GM12873 (cell line): ENCODE measurements around the gene CERS6.

ENCODE experiments used
- CTCF ChIP-seq: IDR thresholded peaks from 2 replicates; pipeline ENCODE4 v1.5.1; 2012; ENCODE audit warnings: low read depth, mild to moderate bottlenecking, moderate library complexity, low read length, control low read depth; ENCODE audit not compliant: insufficient read depth; ENCODE audit errors: missing control alignments

The CERS6 gene

DNA sequence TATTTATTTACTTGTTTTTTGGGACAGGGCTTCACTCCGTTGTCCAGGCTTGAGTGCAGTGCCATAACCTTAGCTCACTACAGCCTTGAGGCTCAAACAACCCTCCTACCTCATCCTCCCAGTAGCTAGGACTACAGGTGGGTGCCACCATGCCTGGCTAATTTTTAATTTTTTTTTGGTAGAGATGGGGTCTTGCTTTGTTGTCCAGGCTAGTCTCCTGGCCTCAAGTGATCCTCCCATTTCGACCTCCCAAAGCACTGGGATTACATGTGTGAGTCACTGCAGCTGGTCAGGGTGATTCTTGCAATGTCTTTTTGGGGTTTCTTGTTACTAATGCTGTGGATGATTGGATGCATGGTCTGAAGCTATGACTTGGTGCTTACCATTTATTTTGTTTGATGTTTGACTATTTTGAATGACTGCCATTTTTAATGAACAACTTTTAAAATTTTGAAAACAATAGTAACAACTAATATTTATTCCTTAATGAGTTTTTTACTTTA is 6.5 kb downstream of the CERS6 start:
- TF ChIP-seq CTCF: no peak

- no peak for TF ChIP-seq CTCF
Measured at GRCh38 chr2:168465594-168465993, 9.5 kb downstream of the CERS6 start.

GRCh38 chr2:168466190-168466737 is 10.2 kb downstream of the CERS6 start:
- TF ChIP-seq CTCF: no peak

DNA sequence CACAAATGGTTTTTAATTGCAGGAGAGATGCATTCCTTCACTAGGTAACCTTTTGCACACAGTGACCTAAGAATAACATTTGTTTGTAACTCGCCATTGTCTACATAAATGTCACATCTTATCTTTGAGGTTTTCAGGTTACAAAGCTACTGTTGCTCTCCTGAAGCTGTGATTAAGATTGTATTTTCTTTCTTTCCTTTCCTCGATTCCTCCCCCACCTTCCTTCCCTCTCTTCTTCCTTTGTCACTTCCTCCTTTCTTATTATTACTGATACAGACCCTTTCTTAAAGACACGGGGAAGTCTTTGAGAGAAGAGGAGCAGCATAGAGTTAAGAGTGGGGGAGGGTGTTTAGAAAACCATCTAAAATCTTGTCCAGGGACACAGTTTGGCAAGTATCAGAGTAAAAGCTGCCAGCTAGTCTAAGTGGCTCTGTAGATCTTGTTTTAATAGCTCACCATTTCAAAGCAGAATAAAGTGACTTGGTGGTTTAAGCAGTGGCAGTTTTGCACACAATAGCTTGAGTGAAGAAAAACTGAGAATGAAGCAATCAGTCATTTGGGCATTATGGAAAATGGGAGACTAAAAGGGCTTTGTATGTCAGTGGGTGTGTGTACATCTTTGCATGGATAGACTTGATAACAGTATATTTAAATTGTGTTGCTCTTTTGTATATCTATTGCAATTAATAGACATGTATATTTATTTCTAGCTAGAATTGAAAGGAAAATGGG is 10.9 kb downstream of the CERS6 start:
- no peak for TF ChIP-seq CTCF

DNA sequence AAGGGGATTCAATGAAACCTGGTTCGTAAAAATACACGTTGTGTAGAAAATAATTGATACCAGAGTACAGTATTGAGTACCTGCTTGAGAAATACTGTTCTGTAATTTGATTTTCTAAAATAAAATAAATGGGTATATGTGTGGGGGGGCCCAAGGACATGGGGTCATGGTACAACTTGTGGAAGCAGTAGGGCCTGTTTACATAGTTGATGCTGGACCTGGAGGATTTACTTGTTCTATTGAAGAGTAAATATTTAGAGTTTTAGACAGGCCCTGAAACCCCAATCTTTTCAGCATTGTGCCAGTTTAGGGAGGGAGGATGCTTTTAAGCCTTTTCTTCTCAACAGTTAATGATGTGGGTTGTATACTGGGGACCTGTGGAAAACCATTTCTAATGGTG is 11.7 kb downstream of the CERS6 start:
- no peak for TF ChIP-seq CTCF

DNA sequence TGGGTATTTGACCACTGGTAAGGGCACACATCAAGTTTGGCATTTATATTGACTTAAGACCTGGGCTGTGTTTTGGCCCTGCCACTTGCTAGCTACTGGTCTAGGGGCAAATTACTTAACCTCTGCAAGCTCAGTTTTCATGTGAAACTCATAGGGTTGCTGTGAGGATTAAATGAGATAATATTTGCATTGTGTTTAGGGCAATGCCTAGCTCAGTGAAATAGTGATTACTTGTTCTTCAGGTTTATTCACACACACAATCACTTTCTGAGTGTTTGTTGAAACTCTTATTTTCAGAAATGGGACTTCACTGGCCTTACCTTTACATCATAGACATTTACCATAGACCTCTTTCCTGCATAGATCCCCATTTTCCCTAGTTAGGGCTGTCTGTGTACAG is 12.3 kb downstream of the CERS6 start:
- no peak for TF ChIP-seq CTCF

DNA sequence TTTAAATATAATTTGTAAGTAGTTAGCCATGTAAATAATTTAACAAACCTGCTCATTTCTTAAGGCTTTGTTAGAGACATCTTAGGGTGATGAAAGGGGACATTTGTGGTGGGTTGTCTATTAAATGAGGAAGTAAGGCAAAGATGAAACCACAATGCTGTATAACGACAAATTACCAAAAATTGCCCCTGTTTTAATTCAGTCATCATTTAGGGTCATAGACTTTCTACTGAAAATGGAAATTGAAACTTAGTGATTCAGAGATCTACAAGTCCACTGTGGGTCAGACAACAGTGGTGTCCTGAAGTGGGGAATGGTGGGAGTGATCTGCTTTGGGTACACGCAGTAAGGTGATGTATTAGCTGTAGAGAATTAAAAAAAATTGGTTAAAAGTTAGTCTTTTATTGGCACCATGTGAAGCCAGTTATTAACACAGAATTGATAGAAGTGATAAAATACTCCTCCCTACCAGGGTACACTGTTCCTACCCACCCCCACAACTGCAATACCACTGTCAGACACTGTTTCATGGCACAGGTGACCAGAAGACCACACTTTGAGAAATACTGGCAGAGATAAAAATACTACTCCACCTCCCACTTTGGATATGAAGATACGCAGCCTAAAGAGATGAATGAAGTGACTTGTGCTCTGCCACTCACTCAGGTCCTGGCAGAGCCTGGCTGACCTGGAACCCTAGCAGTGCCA is 13.4 kb downstream of the CERS6 start:
- no peak for TF ChIP-seq CTCF
